ENCODE data around the gene SNED1. TPM values are rescaled to one million over a fixed set of nuclear protein-coding genes. Genes with fewer than 3 reads are reported as not detected.

Gene SNED1
- total RNA-seq, 1 donor from 2014 or later: 6.1 TPM

GRCh38 chr2:240965296-240965904, 33.0 kb upstream of the SNED1 start:
- intact Hi-C loops (cut with micrococcal nuclease): no loop called here
- TF ChIP-seq CTCF (IDR thresholded peaks at IDR 0.05; ENCODE audit: borderline replicate concordance): no peak
- Histone ChIP-seq H3K27ac (replicated peaks) (peak overlapping the region; percentile 55), H3K4me1 (peaks cover 35% of the 10 kb centered on the region), H3K9me3 (replicated peaks) (no peaks in the 10 kb centered on the region), H3K27me3 (ENCODE audit: low read depth) (no peaks in the 10 kb centered on the region), H3K36me3 (no peaks in the 10 kb centered on the region), H3K4me3 (no peak overlapping the region)
- peak; percentile 43 for DNase-seq

- intact Hi-C loops (cut with micrococcal nuclease): no loop called here
- H3K36me3 ChIP-seq: no peaks in the 10 kb centered on the region
- no peak overlapping the region for H3K4me3 ChIP-seq
- no peaks in the 10 kb centered on the region for H3K27me3 ChIP-seq (ENCODE audit: low read depth)
- TF ChIP-seq CTCF (IDR thresholded peaks at IDR 0.05; ENCODE audit: borderline replicate concordance): no peak
- peak; percentile 11 for DNase-seq
- peak overlapping the region; percentile 55 for H3K27ac ChIP-seq (replicated peaks)
- no peaks in the 10 kb centered on the region for H3K9me3 ChIP-seq (replicated peaks)
- H3K4me1 ChIP-seq: peaks cover 29% of the 10 kb centered on the region
Observed at GRCh38 chr2:240965905-240966456, 32.4 kb upstream of the SNED1 start.

DNA sequence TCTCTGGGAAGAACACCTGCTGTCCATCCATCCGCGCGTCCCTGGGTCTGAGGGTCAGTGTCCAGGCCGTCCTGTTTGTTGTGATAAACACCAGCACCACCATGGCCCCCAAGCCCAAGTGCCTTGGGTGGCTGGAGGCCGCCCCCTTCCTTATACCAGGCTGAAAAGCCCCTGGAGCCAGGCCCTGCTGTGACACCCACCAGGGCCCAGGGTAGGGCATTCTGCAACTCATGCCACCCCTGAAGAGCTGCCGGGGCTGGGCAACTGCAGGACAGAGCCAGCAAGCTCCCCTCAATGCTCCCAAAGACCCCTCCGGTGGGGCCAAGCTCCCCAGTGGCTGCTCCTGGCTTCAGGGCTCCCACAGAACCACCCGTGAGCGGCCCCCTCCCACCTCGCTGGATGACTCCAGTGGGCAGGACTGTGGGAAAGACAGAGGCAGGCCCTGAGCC, 31.9 kb upstream of the SNED1 start:
- Histone ChIP-seq H3K4me1 (peaks cover 25% of the 10 kb centered on the region), H3K9me3 (replicated peaks) (no peaks in the 10 kb centered on the region), H3K36me3 (no peaks in the 10 kb centered on the region), H3K27ac (replicated peaks) (no peak overlapping the region), H3K27me3 (ENCODE audit: low read depth) (no peaks in the 10 kb centered on the region), H3K4me3 (no peak overlapping the region)
- no peak for TF ChIP-seq CTCF (IDR thresholded peaks at IDR 0.05; ENCODE audit: borderline replicate concordance)
- intact Hi-C loops (cut with micrococcal nuclease): no loop called here
- peak; percentile 13 for DNase-seq

- intact Hi-C loops (cut with micrococcal nuclease): no loop called here
- no peak for TF ChIP-seq CTCF (IDR thresholded peaks at IDR 0.05; ENCODE audit: borderline replicate concordance)
- Histone ChIP-seq H3K27ac (replicated peaks) (no peak overlapping the region), H3K4me3 (no peak overlapping the region), H3K4me1 (peaks cover 25% of the 10 kb centered on the region), H3K9me3 (replicated peaks) (no peaks in the 10 kb centered on the region), H3K27me3 (ENCODE audit: low read depth) (peaks cover 1% of the 10 kb centered on the region), H3K36me3 (no peaks in the 10 kb centered on the region)
- DNase-seq: peak; percentile 12
Observed at GRCh38 chr2:240966906-240967680, 31.3 kb upstream of the SNED1 start.

DNA sequence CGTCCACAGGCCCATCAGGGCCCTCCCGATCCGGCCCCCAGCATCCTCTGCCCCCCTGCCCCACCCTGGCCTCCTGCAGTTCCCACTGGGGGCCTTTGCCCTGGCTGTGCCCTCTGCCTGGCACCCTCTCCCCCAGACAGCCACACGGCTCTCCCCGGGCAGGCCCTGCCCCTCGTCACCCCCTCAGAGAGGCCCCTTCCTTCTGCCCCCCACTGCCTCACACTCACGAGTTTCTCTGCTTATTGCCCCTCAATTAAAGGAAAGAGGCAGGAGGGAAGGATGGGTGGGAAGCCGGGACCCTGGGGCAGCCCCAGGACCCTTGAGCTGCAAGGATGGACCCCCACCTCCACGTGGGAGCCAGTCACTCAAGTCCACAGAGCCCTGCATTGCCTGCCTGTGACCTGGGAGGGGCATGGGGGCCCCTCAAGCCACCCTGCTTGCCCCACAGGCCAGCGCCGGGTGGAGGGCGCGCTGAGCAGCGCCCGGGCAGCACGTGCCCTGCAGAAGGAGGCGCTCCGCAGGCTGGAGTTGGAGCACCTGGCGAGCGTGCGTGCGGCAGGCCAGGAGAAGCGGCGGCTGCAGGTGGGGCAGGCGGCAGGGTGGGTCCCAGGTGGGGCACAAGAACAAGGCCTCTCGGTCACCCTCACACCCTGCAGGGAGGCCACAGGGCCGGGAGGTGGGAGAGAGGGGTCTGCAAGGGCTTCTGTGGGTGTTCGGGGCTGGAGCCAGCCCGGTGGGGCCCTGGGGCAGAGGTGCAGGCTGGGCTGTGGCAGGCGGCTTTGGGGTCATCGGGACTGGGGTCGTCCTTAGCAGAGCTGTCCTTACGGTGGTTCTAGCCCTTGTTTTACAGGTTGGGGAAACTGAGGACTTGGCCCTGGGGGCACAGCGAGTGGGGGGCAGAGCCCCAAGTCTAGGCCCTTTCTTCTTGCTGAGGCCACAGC, 30.5 kb upstream of the SNED1 start:
- no peak for TF ChIP-seq CTCF (IDR thresholded peaks at IDR 0.05; ENCODE audit: borderline replicate concordance)
- Histone ChIP-seq H3K9me3 (replicated peaks) (no peaks in the 10 kb centered on the region), H3K36me3 (no peaks in the 10 kb centered on the region), H3K27ac (replicated peaks) (no peak overlapping the region), H3K4me3 (no peak overlapping the region), H3K4me1 (peaks cover 19% of the 10 kb centered on the region), H3K27me3 (ENCODE audit: low read depth) (peaks cover 9% of the 10 kb centered on the region)
- peak; percentile 11 for DNase-seq
- intact Hi-C loops (cut with micrococcal nuclease): no loop called here

All from left ventricle myocardium inferior (tissue), 1 donor.